ENCODE results near the gene CASZ1. TPM values are rescaled to one million over a fixed set of nuclear protein-coding genes. Genes with fewer than 3 reads are reported as not detected.

The CASZ1 gene
- total RNA-seq, 2 experiments from 2014 or later: 8.1 to 9.0 TPM

GRCh38 chr1:10634075-10634427, 162.4 kb downstream of the CASZ1 start:
- peaks cover 4% of the 10 kb centered on the region for H3K27me3 Mint-ChIP-seq
- CTCF ChIA-PET: no interaction called here
- no peaks in the 10 kb centered on the region for H3K4me1 Mint-ChIP-seq
- H3K9me3 Mint-ChIP-seq: no peaks in the 10 kb centered on the region
- POLR2A ChIA-PET: no interaction called here
- no peak overlapping the region for H3K4me3 Mint-ChIP-seq
- no peaks in the 10 kb centered on the region for H3K36me3 Mint-ChIP-seq (ENCODE audit: low read depth)
- H3K27ac Mint-ChIP-seq: no peak overlapping the region
- DNase-seq: no peak

- no peak overlapping the region for H3K27ac Mint-ChIP-seq
- H3K9me3 Mint-ChIP-seq: no peaks in the 10 kb centered on the region
- no peaks in the 10 kb centered on the region for H3K36me3 Mint-ChIP-seq (ENCODE audit: low read depth)
- DNase-seq: no peak
- peaks cover 4% of the 10 kb centered on the region for H3K27me3 Mint-ChIP-seq
- no peak overlapping the region for H3K4me3 Mint-ChIP-seq
- CTCF ChIA-PET: no interaction called here
- no peaks in the 10 kb centered on the region for H3K4me1 Mint-ChIP-seq
- POLR2A ChIA-PET: interaction anchor here (0.6 kb wide), 1 partner anchor 125 kb away, joined by 3 read pairs; no protein-coding TSS in a partner anchor
Observed at GRCh38 chr1:10633416-10633815, 163.0 kb downstream of the CASZ1 start.

GRCh38 chr1:10632691-10633090, 163.8 kb downstream of the CASZ1 start:
- H3K4me1 Mint-ChIP-seq: no peaks in the 10 kb centered on the region
- peaks cover 1% of the 10 kb centered on the region for H3K27me3 Mint-ChIP-seq
- POLR2A ChIA-PET: interaction anchor here (0.6 kb wide), 1 partner anchor 124 kb away, joined by 3 read pairs; no protein-coding TSS in a partner anchor
- no peak for DNase-seq
- H3K4me3 Mint-ChIP-seq: no peak overlapping the region
- H3K27ac Mint-ChIP-seq: no peak overlapping the region
- H3K9me3 Mint-ChIP-seq: no peaks in the 10 kb centered on the region
- no peaks in the 10 kb centered on the region for H3K36me3 Mint-ChIP-seq (ENCODE audit: low read depth)
- CTCF ChIA-PET: no interaction called here

GRCh38 chr1:10631811-10632593, 164.4 kb downstream of the CASZ1 start:
- DNase-seq: no peak
- no peaks in the 10 kb centered on the region for H3K27me3 Mint-ChIP-seq
- no peak overlapping the region for H3K27ac Mint-ChIP-seq
- no peak overlapping the region for H3K4me3 Mint-ChIP-seq
- ChIA-PET POLR2A (no interaction called here), CTCF (no interaction called here)
- no peaks in the 10 kb centered on the region for H3K36me3 Mint-ChIP-seq (ENCODE audit: low read depth)
- H3K9me3 Mint-ChIP-seq: no peaks in the 10 kb centered on the region
- H3K4me1 Mint-ChIP-seq: no peaks in the 10 kb centered on the region

- no peak for DNase-seq
- no peaks in the 10 kb centered on the region for H3K4me1 Mint-ChIP-seq
- no peaks in the 10 kb centered on the region for H3K27me3 Mint-ChIP-seq
- no peaks in the 10 kb centered on the region for H3K9me3 Mint-ChIP-seq
- no peak overlapping the region for H3K27ac Mint-ChIP-seq
- CTCF ChIA-PET: no interaction called here
- no peaks in the 10 kb centered on the region for H3K36me3 Mint-ChIP-seq (ENCODE audit: low read depth)
- POLR2A ChIA-PET: no interaction called here
- no peak overlapping the region for H3K4me3 Mint-ChIP-seq
Observed at GRCh38 chr1:10631121-10631810, 165.2 kb downstream of the CASZ1 start.

- DNase-seq: no peak
- CTCF ChIA-PET: no interaction called here
- H3K36me3 Mint-ChIP-seq (ENCODE audit: low read depth): no peaks in the 10 kb centered on the region
- no peaks in the 10 kb centered on the region for H3K27me3 Mint-ChIP-seq
- H3K27ac Mint-ChIP-seq: no peak overlapping the region
- H3K4me3 Mint-ChIP-seq: no peak overlapping the region
- POLR2A ChIA-PET: no interaction called here
- no peaks in the 10 kb centered on the region for H3K9me3 Mint-ChIP-seq
- no peaks in the 10 kb centered on the region for H3K4me1 Mint-ChIP-seq
Observed at GRCh38 chr1:10630661-10631120, 165.8 kb downstream of the CASZ1 start.

- CTCF ChIA-PET: no interaction called here
- Mint-ChIP-seq H3K27me3 (no peaks in the 10 kb centered on the region), H3K4me3 (no peak overlapping the region), H3K9me3 (no peaks in the 10 kb centered on the region), H3K27ac (no peak overlapping the region), H3K36me3 (ENCODE audit: low read depth) (no peaks in the 10 kb centered on the region), H3K4me1 (no peaks in the 10 kb centered on the region)
- POLR2A ChIA-PET: no interaction called here
- no peak for DNase-seq
Observed at GRCh38 chr1:10629816-10630571, 166.5 kb downstream of the CASZ1 start.

- Mint-ChIP-seq H3K36me3 (ENCODE audit: low read depth) (no peaks in the 10 kb centered on the region), H3K9me3 (no peaks in the 10 kb centered on the region), H3K4me1 (no peaks in the 10 kb centered on the region), H3K4me3 (no peak overlapping the region), H3K27ac (no peak overlapping the region), H3K27me3 (no peaks in the 10 kb centered on the region)
- ChIA-PET CTCF (interaction anchor here (1.6 kb wide), 1 partner anchor 135 kb away, joined by 3 read pairs; no protein-coding TSS in a partner anchor), POLR2A (no interaction called here)
- no peak for DNase-seq
Observed at GRCh38 chr1:10629091-10629815, 167.2 kb downstream of the CASZ1 start.

GRCh38 chr1:10628685-10629084, 167.8 kb downstream of the CASZ1 start:
- Mint-ChIP-seq H3K27me3 (no peaks in the 10 kb centered on the region), H3K4me3 (no peak overlapping the region), H3K4me1 (no peaks in the 10 kb centered on the region), H3K36me3 (ENCODE audit: low read depth) (no peaks in the 10 kb centered on the region), H3K27ac (no peak overlapping the region), H3K9me3 (no peaks in the 10 kb centered on the region)
- DNase-seq: no peak
- ChIA-PET CTCF (interaction anchor here (1.6 kb wide), 1 partner anchor 134 kb away, joined by 3 read pairs; no protein-coding TSS in a partner anchor), POLR2A (no interaction called here)

- no peak for DNase-seq
- Mint-ChIP-seq H3K4me3 (no peak overlapping the region), H3K4me1 (no peaks in the 10 kb centered on the region), H3K27me3 (no peaks in the 10 kb centered on the region), H3K9me3 (no peaks in the 10 kb centered on the region), H3K27ac (no peak overlapping the region), H3K36me3 (ENCODE audit: low read depth) (no peaks in the 10 kb centered on the region)
- ChIA-PET POLR2A (no interaction called here), CTCF (interaction anchor here (0.6 kb wide), 1 partner anchor 64 kb away, joined by 3 read pairs; no protein-coding TSS in a partner anchor)
Observed at GRCh38 chr1:10626791-10627410, 169.5 kb downstream of the CASZ1 start.

GRCh38 chr1:10626131-10626731, 170.2 kb downstream of the CASZ1 start:
- no peaks in the 10 kb centered on the region for H3K36me3 Mint-ChIP-seq (ENCODE audit: low read depth)
- CTCF ChIA-PET: interaction anchor here (0.6 kb wide), 1 partner anchor 63 kb away, joined by 3 read pairs; no protein-coding TSS in a partner anchor
- H3K9me3 Mint-ChIP-seq: no peaks in the 10 kb centered on the region
- POLR2A ChIA-PET: no interaction called here
- DNase-seq: no peak
- no peaks in the 10 kb centered on the region for H3K27me3 Mint-ChIP-seq
- H3K4me3 Mint-ChIP-seq: no peak overlapping the region
- no peaks in the 10 kb centered on the region for H3K4me1 Mint-ChIP-seq
- no peak overlapping the region for H3K27ac Mint-ChIP-seq

GRCh38 chr1:10625554-10625953, 170.9 kb downstream of the CASZ1 start:
- H3K27ac Mint-ChIP-seq: no peak overlapping the region
- H3K9me3 Mint-ChIP-seq: no peaks in the 10 kb centered on the region
- DNase-seq: no peak
- POLR2A ChIA-PET: no interaction called here
- no peaks in the 10 kb centered on the region for H3K27me3 Mint-ChIP-seq
- H3K4me1 Mint-ChIP-seq: no peaks in the 10 kb centered on the region
- H3K4me3 Mint-ChIP-seq: no peak overlapping the region
- CTCF ChIA-PET: interaction anchor here (1.3 kb wide), 1 partner anchor 132 kb away, joined by 3 read pairs; no protein-coding TSS in a partner anchor
- no peaks in the 10 kb centered on the region for H3K36me3 Mint-ChIP-seq (ENCODE audit: low read depth)

All from activated CD4-positive, alpha-beta memory T cell treated with anti-CD3 and anti-CD28 coated beads, Interleukin-2, amount 10 ng/mL, durations not matched to agents 7 days and 5 days (primary cell).